ENCODE measurements around the gene RBCK1.

Gene RBCK1

DNA sequence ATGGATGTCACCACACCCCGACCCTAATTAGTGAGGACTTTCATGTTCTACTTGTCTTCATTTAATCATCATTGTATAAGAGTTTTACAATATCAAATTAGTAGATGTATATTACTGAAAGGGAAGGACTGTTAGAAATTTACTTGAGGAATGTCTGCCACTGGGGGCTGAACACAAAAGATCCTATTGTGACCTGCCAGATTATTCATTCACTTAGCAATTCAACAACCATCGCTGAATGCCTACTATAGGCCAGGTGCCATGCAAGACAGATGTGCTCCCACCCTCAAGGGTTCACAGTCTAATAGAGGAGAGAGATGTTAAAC lies 8.0 kb upstream of the RBCK1 start:
- no peak for DNase-seq

DNA sequence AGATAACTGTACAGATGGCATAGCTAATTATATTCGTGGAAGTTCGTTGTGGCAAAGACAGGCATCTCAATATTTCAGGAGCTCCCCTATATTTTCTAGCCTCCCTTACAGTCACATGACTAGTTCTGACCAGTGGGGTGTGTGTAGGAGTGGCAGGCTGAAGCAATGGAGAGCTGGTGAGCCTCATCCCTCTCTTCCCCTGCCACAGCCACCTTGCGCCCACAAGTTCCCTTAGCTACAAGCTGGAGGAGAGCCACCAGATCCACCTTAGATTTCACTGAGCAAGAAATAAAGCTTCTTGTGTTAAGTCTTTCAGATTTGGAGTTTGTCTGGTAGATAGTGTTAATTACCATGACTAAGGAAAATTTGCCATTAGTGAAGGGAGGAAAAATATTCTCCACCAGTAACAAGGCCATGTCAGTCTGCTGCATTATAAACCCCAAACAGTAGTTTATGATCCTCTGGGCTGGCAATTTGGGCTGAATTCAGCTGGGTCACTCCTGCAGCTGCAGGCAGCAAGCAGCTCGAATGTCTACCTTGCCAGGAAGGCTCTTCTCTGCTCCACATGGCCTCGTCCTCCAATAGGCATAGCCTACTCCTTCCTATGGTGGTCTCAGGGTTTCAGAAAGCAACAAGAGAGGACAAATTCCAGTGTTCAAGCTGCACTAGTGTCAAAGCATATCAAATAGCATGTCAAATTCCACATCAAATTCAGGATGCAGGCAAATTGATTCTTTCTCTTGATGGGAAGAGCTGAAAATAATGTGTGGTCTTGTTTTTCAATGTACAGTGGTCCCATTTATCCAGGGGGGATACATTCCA lies 7.4 kb upstream of the RBCK1 start:
- DNase-seq = no peak

DNA sequence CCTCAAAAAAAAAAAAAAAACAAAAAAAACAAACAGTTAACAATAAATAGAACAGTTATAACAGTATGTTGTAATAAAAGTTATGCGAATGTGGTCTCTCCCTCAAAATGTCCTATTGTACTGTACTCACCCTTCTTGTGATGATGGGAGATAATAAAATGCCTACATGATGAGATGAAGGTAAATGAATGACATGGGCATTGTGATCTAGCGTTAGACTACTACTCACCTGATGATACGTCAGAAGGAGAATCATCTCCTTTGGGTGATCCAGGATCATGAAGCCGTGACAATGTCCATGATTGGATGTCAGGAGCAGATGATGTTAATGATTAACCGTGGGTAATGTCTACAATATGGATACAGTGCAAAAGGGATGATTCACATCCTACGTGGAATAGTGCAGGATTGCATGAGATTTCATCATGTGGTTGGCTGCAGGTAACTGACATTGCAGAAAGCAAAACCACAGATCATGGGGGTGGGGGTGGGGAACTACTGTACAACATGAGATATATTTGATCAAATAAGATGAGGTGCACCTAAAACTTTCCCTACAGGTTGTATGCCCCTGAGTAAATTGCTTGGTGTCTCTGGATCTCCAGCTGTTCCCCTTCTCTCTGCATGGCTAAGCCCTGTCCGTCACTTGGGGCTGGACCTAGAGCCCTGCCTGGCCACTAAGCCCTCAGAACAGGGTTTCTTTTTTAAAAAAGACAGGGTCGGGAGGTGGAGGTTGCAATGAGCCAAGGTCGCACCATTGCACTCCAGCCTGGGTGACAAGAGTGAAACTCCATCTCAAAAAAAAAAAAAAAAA lies 6.2 kb upstream of the RBCK1 start:
- no peak for DNase-seq

DNA sequence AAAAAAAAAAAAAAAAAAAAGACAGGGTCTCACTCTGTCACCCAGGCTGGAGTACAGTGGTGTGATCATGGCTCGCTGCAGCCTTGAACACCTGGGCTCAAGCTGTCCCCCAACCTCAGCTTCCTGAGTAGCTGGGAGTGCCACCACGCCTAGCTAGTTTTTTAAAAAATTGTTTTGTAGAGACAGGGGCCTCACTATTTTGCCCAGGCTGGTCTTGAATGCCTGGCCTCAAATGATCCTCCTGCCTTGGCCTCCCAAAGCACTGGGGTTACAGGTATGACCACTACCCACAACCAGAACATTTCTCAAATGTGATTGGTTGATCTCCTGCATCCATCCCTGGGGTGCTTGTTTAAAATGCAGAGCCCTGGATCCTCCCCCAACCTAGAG lies 5.6 kb upstream of the RBCK1 start:
- DNase-seq = no peak

DNA sequence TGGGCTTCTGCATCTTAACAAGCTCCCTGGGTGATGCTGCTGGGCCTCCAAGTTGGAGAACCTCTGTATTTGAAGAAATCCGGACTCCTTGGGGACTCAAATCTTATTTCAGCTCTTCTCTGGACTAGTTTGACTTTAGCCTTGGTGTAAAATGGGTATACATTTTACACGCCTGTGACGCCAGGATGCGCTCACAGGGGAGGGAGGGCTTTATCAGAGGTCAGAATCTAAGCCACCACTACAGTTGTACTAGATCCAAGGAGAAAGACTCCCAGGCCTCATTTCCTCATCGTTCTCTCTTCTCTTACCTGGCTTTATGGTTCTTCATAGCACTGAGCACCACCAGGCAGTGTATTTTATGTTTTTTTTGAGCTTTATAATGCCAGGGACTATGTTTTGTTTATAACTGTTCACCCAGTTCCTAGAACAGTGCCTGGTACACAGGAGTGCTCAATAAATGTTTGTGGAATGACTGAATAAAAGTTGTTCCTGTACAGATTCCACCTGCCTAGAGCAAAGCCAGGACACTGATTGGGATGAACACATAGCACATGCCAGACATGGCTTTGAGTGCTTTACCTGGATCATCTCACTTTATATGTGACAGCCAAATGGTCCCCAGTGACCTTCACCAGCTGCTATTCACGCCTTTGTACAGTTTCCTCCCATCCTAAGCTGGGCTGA lies 5.1 kb upstream of the RBCK1 start:
- no peak for DNase-seq

DNA sequence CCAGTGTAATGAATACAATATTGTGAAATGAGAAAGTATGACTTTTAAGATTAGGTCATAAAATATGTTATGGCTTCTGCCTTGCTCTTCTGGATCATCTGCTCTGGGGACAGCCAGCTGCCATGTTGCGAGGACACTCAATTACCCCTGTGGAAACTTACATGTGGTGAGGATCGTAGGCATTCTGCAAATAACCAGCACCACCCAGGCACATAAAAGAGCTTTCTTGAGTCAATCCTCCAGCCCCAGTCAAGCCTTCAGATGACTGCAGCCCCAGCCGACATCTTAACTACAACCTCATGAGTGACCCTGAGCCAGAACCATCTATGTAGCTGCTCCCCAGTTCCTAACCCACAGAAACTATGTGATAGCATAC lies 4.5 kb upstream of the RBCK1 start:
- no peak for DNase-seq

DNA sequence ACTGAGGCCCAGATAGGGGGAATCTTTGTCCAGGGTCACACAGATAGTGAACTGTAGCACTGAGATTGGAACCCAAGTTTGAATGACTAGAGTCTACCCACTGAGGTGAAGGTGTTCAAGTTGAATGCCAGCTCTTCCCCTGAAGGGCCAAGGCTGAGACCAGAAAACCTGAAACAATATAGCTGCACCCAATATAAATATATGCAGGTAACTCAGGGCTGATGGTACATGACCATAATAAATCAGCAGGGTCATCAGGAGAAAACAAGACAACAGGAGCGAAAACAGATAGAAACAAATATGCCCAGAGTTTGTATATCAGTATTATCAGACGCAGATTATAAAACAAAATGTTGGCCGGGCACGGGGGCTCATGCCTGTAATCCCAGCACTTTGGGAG lies 4.0 kb upstream of the RBCK1 start:
- DNase-seq = no peak

DNA sequence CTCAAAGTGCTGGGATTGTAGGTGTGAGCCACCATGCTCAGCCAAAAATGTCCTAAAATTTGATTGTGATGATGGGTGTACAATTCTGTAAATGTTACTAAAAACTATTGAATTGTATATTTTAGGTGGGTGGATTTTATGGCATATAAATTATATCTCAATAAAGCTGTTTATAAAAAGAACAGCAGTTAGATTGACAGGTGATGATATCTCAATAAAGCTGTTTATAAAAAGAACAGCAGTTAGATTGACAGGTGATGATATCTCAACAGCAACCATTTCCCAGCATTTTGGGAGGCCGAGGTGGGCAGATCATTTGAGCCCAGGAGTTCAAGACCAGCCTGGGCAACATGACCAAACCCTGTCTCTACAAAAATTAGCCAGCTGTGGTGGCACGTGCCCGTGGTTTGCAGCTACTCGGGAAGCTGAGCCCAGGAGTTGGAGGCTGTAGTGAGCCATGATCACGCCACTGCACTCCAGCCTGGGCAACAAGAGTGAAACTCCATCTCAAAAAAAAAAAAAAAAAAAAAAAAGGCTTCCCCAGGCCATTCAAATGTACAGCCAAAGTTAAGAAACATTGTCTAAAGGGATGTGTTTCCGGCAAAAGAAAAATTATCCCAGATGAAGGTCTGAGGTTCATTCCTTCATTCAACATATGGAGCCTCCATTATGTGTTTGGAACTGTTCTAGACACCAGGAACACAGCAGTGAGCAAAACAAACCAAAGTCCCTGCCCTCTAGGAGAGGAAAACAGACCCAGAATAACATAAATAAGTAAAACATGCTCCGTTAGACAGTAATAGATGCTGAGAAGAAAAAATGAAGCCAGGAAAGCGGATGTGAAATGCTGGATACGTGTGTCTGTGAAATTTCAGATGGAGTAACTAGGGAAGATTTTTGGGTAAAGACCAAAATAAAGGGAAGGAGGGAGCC lies 1.6 kb upstream of the RBCK1 start:
- no peak for DNase-seq

DNA sequence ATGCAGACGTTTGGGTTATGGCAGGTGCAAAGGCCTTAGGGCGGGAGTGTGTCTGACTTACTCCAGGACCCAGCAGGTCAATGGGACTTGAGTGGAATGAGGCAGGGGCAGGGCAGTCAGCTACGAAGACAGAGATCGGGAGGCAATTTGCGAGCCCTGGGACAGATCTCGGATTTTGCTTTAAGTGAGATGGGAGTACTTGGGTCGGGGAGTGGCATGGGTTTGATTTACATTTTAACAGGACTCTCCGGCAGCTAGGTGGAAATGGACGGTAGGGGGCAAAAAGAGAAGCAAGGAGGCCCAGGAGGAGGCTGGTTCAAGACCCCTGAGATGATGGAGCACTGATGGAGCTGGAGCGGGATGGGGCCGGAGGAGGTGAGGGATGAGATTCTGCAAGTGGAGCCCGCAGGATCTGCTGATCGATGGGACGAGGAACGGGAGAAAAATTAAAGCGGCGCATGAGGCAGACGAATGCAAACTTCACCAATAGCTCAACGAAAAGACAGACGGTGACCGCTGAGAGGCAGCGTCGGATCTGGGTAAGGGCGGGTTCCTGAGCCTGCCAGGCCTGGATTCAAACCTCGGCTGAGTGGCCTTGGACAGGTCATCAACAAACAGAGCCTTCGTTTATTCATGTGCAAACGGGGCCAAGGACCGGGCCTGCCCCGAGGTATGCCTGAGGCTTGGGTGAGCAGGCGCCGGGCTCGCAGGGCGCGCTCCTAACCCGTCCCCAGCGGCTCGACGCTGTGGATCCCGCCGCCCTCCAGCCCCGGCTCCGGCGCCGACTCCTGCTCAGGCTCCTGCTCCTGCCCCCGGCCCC lies 756 bp upstream of the RBCK1 start:
- peak; percentile 68 to 81 for DNase-seq

DNA sequence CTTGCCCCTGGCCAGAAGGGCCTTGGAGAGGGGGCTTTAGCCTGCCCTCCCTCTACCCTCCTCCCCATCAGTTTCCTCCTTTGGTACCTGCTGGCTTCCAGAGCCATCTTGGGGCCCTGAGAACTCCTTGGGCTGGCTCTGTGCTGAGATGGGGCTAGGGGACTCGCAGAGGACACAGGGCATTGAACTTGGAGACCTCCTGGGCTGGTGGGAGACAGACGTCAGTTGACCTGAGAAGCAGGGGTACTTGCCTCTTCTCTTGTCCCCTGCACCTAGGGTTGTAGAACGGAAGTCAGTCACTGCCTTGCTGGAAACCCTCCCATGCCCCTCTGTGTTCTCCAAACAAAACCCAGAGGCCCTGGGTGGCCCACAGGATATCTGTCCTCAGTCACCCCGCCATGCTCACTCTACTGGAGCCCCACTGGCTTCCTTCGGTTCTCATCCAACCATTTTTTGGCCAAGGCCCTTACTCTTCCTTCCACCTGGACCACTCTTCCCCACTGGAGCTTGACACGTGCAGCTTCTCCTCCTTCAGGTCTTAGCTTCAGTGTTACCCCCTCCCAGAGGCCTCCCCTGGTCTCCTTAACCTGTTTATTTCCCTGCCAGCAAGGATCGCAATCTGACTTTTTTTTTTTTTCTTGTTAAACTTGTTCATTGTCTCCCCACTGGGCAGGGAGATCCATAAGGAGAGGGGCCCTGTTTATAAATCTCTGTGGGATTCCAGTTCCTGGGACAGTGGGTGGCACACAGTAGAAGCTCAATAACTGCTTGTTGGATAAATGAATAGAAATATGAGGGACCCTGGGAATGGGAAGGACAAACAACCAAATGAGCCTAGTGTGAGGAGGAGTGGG lies 971 bp downstream of the RBCK1 start:
- no peak for DNase-seq

DNA sequence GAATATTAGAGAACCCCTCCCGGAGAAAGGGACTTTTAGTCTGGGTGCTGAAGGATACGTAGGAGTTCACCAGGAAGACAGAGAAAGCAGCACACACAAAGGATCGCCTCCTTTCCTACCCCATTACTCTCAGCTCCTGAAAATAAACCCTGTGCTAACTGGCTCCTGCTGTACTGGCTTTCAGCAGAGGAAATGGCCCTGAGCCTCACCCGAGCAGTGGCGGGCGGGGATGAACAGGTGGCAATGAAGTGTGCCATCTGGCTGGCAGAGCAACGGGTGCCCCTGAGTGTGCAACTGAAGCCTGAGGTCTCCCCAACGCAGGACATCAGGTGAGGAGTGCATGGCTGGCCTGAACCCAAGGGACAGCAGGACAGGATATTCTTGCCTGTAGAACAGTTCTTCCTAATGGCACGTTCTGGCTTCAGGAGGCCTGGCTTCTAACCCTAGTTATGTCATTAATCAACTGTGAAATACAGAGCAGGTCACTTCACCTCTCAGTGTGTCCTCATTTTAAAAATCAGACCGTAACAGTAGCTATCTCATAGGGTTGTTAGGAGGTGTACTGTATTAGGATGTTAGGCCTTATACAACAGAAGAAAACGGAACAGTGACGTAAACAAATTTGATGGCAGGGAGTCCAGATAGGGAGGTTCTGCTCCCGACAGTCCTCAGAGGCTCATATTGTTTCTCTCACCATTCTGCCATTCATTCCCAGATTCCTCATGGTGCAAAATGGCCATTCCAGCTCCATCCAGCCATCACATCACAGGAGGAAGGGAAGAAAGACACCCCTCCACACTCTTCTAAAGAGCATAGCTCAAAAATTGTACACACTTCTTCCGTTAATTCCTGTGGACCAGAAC lies 1.8 kb downstream of the RBCK1 start:
- no peak for DNase-seq

DNA sequence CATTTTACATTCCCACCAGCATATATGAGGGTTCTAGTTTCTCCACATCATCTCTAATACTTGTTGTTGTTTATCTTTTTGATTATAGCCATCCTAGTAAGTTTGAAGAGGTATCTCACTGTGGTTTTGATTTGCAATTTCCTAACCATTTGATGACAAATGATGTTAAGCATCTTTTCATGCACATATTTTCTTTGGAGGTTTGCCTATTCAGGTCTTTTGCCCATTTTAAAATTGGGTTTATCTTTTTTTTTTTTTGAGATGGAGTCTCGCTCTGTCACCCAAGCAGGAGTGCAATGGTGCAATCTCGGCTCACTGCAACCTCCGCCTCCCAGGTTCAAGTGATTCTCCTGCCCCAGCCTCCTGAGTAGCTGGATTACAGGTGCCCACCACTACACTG lies 4.0 kb downstream of the RBCK1 start:
- DNase-seq = no peak

DNA sequence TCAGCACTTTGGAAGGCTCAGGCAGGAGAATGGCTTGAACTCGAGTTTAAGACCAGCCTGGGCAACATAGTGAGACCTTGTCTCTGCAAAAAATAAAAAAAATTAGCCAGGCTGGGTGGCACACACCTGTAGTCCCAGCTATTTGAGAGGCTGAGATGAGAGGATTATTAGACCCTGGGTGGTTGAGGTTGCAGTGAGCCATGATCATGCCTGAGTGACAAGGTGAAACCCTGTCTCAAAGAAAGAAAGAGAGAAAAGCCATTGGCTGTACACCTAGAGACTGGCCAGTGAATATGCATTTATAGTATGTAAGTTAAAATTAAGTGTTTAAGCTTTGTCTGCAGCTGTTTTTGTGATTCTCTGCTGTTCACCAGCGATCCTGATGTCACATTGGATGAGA lies 6.1 kb downstream of the RBCK1 start:
- DNase-seq = no peak

DNA sequence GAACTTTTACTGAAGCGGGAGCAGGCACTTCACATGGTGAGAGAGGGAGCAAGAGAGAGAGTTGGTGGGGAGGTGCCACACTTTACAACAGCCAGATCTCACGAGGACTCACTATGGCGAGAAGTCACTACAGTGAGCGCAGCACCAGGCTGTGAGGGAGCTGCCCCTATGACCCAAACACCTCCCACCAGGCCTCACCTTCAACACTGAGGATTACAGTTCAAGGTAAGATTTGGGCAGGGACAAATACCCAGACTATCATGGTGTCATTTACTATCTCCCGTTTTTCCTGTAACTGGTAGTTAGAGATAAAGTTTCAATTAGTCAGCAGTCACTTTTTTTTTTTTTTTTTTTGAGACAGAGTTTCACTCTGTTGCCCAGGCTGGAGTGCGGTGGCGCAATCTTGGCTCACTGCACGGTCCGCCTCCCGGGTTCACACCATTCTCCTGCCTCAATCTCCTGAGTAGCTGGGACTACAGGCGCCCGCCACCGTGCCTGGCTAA lies 7.8 kb downstream of the RBCK1 start:
- DNase-seq = no peak

DNA sequence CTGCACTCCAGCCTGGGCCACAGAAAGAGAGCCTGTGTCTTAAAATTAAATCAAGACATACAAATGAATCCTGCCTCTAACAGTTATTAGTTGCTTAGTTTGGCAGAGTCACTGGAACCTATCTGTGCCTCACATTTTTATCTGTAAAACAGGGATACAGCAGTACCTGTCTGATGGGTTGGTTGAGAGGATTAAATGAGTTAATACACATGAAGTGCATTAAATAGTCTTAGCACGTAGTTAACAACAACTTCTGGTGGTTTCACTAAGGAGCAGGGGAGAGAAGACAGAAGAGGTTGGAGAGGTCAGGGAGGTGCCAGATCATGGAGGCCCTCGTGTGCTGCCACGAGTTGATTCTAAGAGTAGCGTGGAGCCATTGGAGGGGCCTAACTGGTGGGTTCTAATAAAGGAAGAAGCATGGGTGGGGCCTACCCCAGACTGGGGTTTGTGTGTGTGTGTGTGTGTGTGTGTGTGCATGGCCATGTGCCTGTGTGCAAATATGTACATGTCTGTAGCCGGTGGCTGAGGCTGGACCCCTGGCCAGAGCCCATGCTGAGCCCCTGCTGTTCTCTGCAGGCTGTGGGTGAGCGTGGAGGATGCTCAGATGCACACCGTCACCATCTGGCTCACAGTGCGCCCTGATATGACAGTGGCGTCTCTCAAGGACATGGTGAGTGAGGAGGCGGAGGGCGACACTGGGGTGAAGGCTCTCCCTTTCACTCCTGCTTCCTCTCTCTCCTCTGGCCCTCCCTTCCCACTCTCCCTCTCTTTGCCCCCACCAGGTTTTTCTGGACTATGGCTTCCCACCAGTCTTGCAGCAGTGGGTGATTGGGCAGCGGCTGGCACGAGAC lies 9.1 kb downstream of the RBCK1 start:
- no peak for DNase-seq

DNA sequence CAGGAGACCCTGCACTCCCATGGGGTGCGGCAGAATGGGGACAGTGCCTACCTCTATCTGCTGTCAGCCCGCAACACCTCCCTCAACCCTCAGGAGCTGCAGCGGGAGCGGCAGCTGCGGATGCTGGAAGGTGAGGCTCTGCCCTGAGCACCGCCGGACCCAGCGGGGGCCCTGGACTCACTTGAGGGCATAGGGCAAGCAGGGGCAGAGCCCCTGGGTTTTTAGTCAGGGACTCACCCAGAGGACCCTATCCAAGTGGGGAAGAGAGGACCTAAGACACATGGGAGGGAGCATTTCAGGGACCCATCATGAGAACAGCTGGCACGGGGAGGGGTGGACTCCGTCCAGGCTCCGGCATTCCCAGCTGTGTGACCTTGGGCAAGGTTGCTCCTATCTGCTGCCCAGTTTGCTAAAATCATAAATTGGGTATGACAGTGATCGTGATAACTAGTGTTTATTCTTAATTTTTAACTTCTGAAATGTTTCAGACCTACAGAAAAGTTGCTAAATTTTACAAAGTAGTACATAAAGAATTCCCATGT lies 9.8 kb downstream of the RBCK1 start:
- DNase-seq = no peak

DNA sequence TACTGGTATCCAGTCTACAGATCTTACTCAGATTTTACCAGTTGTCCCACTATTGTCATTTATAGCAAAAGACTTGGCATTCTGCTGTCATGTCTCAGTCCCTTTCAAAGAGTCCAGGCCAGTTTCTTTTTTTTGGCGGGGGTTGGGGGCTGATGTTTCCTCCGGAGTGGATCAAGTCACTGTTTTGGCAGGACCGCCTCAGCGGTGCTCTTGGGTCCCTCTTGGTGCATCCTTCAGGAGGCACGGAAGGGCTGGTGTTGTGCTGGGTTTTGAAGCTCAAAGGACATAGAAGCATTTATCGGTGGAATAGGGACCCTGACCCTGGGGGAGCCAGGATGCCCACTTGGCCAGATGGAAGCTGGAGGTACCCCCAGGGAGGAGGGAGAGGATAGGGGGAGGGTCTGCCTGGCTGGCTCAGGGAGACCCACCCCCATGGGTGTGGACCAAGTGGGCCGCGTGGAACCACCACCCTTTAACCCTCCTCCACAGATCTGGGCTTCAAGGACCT lies 10.8 kb downstream of the RBCK1 start:
- DNase-seq = no peak

DNA sequence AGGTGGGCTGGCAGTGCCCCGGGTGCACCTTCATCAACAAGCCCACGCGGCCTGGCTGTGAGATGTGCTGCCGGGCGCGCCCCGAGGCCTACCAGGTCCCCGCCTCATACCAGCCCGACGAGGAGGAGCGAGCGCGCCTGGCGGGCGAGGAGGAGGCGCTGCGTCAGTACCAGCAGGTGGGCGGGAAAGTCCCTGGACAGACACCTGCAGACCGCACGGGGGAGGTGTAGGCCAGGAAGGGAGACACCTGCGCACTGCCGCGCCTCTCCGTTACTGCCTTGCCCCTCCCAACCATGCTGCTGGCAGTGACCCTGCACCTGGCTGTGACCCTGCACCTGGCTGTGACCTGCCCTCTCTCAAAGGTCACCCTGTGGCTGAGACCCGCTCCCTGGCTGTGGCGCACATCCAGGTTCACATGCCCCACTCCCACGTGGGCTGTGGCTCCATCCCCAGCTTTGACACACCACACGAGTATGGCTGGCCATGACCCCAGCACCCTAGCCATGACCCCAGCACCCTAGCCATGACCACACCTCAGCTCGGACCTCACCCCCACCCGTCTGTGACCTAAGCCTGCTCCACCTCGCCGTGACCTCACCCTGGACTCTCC lies 11.6 kb downstream of the RBCK1 start:
- no peak for DNase-seq
